ENCODE measurements around the gene EDRF1. TPM values are rescaled to one million over a fixed set of nuclear protein-coding genes. Genes with fewer than 3 reads are reported as not detected.

EDRF1 gene
- total RNA-seq, 1 experiment from 2014 or later, result 49.2 TPM

GRCh38 chr10:125772112-125772863, 52.8 kb downstream of the EDRF1 start (continued):
- TF ChIP-seq ZBTB33 (IDR thresholded peaks at IDR 0.05; ENCODE audit: extremely low read depth, insufficient replicate concordance, low read length) (no peak), SIN3A (IDR thresholded peaks at IDR 0.05; ENCODE audit: low read depth) (no peak), CEBPB (IDR thresholded peaks at IDR 0.05; ENCODE audit: low read depth) (no peak), ZNF274 (IDR thresholded peaks at IDR 0.05; ENCODE audit: low read depth, low read length) (no peak)

- BruUV-seq (replicated peaks), result no TSS peak
- Histone ChIP-seq H3K79me2 (ENCODE audit: insufficient read depth, low read length) (no peaks in the 10 kb centered on the region), H2AFZ (ENCODE audit: low read depth, low read length, poor library complexity, severe bottlenecking) (no peak overlapping the region), H3K9ac (ENCODE audit: low read length) (no peak overlapping the region), H3K27ac (ENCODE audit: low read depth, low read length) (no peak overlapping the region), H3K4me1 (ENCODE audit: control insufficient read depth in 1 of 2, insufficient read depth in 2 of 2, low read length in 2 of 2) (no peaks in the 10 kb centered on the region), H3K27me3 (ENCODE audit: insufficient read depth, low read length) (no peaks in the 10 kb centered on the region), H3K9me3 (ENCODE audit: control insufficient read depth in 1 of 2, insufficient read depth in 1 of 2, low read depth in 1 of 2, low read length in 2 of 2) (no peaks in the 10 kb centered on the region), H3K36me3 (ENCODE audit: control insufficient read depth in 1 of 2, insufficient read depth in 2 of 2, low read length in 2 of 2) (no peaks in the 10 kb centered on the region), H4K20me1 (ENCODE audit: insufficient read depth) (no peaks in the 10 kb centered on the region), H3K4me2 (ENCODE audit: low read length) (no peak overlapping the region), H3K9me2 (ENCODE audit: insufficient read depth) (no peaks in the 10 kb centered on the region), H3K4me3 (replicated peaks in 1 of 2; ENCODE audit: low read depth in 1 of 2, low read length in 2 of 2) (no peak overlapping the region)
- ChIA-PET RAD21 (ENCODE audit: low non-redundant PET in 1 of 2, low total read pairs in 2 of 2, uncharacterized antibody in 2 of 2, unreplicated experiment in 2 of 2) (no interaction called here), CTCF (no interaction called here), POLR2A (no interaction called here)
- DNase-seq (ENCODE audit: low read depth, low spot score), result no peak
- intact Hi-C loops (cut with micrococcal nuclease), result no loop called here
- no peak for TF ChIP-seq JUND (IDR thresholded peaks at IDR 0.05)
- TF ChIP-seq EGR1 (IDR thresholded peaks at IDR 0.05; ENCODE audit: low read depth), result no peak
- no peak for TF ChIP-seq RAD21 (IDR thresholded peaks at IDR 0.05; ENCODE audit: low read depth)
- no peak for TF ChIP-seq MAX (IDR thresholded peaks at IDR 0.05)
- ATAC-seq, result no peak
Measured at GRCh38 chr10:125772864-125773180, 53.3 kb downstream of the EDRF1 start.
